GM18858 (cell line): Measurements from ENCODE around the gene ATP2B3.
A peak's percentile ranks its signal among the peaks of the same experiment; 100 is the strongest.

Source experiments
- ATAC-seq: cut with Tn5 transposase; IDR thresholded peaks from one replicate; pipeline ENCODE4 v1.9.1; 2021; ENCODE audit not compliant: unreplicated experiment

ATP2B3 gene

GRCh38 chrX:153517423-153517822 lies at the start of gene ATP2B3:
TSS of gene ATP2B3 (plus strand) at chrX:153517642. CDS start at chrX:153536248, 18,606 bp downstream.
- ATAC-seq: no peak

DNA sequence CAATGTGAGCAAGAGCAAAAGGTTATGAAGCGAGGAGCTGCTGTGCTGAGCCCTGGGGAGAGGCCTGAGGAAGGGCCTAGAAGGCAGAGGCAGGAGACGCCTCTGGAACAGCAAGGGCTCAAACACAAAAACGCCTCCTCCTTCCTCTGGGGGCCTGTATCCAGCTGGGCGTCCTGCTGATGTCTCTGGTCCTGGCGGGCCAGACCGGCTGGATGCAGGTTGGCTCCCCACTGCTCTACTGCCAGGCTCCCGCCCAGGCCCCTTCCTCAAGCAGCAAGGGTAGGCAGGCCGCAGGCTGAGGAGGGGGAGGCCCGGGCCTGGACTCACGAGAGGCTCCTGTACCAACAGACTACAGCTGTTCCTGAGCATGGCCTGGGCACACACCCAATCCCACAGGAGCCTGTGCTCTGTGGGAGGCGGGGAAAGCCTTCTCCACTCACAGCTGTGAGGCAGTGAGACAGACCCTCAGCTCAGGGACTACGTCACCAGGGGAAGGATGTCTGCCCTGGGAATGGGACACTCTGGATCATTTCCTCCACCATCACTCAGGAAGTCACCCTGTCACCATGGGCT lies 49.3 kb upstream of the ATP2B3 start:
- no peak for ATAC-seq

GRCh38 chrX:153469811-153470410 lies 47.5 kb upstream of the ATP2B3 start:
- ATAC-seq: peak; percentile 29

DNA sequence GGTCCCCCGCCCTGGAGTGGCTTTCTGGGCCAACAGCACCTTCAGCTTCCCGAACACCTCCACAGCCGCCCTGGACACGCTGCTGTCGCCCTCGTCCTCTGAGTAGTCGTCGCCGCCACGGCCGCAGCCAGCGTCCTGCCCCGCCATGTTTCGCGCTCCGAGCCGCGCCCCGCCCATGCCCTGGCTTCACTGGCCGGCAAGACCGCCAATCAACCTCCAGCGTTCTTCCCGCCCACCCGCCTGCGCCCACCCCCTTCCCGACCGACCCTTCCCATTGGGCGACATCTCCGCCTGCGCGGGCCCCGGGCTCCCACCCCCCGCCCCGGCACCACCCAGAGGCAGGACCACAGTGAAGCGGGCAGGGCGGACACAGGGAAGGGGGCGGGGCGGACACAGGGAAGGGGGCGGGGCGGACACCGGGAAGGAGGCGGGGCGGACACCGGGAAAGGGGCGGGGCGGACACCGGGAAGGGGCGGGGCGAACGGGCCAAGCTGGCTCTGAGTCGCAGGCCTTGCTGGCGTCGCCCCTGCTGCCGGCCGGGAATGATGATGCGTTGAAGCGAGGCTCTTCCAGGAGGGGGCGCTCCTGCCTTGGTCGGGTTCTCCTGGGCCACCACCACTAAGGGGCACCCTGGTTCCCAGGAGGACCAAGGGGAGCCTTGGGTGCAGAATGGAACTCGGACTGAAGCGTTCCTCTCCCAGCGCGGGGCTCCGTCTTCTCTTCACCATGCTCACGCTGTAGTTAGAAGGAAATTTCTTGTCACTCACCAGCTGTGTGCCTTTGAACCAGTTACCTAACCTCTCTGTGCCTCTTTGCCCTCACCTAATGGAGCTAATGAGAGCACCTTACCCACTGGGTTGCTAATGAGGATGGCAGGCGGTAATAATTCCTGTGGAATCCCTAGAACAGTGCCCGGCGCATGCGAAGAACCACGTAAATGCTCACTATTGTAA lies 46.8 kb upstream of the ATP2B3 start, which contains the start of gene HAUS7:
TSS of gene HAUS7 (minus strand) at position 166 of the 953 bp plus-strand sequence. CDS start at position 147, 19 bp downstream.
- ATAC-seq: peak; percentile 48

- no peak for ATAC-seq
Observed at GRCh38 chrX:153471663-153472280, 45.7 kb upstream of the ATP2B3 start.

GRCh38 chrX:153473126-153473525 lies 44.3 kb upstream of the ATP2B3 start:
- no peak for ATAC-seq

DNA sequence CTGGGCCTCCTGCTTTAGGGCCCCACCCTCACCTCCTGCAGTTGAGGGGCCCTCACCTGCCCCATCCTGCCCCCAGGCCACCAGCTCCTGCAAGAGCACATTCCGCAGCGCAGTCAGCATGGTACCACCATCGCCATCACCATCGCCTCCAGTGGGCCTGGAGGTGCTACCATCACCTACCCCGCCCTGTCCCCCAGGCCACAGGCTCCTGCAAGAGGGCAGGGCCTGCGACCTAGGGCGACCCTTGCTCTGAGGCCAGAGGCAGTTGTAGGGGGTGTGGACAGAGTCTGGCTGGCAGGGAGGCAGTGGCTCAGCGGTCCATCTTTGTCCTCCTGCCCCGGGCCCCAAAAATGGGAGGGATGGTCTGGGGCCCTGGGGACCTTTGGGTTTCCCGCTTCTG lies 43.2 kb upstream of the ATP2B3 start:
- ATAC-seq: no peak

GRCh38 chrX:153474718-153475117 lies 42.7 kb upstream of the ATP2B3 start:
- ATAC-seq: no peak

DNA sequence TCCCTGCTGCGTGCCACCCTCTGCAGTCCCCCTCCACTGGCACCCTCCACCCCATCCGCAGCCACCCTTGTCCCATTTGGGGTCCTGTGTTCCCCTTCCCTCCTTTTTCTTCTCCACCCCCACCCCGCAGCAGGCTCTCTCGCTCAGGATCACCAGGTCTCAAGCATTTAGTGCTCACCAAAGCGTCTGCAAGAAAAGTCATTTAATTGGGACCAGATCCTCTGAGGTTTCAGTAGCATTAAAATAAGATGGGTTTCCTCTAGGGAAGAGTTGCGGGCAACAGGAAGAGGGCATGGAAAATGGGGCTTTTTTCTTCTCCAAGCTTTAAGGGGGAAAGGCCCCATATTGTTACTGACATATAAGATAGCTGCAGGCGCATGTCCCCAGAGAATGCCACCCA lies 42.2 kb upstream of the ATP2B3 start:
- no peak for ATAC-seq

- no peak for ATAC-seq
Observed at GRCh38 chrX:153475751-153476281, 41.6 kb upstream of the ATP2B3 start.

GRCh38 chrX:153476666-153477363 lies 40.6 kb upstream of the ATP2B3 start:
- no peak for ATAC-seq

- no peak for ATAC-seq
Observed at GRCh38 chrX:153477364-153477857, 40.0 kb upstream of the ATP2B3 start.

- ATAC-seq: no peak
Observed at GRCh38 chrX:153477901-153478300, 39.5 kb upstream of the ATP2B3 start.

GRCh38 chrX:153478746-153479145 lies 38.7 kb upstream of the ATP2B3 start:
- ATAC-seq: no peak

GRCh38 chrX:153481043-153481442 lies 36.4 kb upstream of the ATP2B3 start:
- no peak for ATAC-seq

DNA sequence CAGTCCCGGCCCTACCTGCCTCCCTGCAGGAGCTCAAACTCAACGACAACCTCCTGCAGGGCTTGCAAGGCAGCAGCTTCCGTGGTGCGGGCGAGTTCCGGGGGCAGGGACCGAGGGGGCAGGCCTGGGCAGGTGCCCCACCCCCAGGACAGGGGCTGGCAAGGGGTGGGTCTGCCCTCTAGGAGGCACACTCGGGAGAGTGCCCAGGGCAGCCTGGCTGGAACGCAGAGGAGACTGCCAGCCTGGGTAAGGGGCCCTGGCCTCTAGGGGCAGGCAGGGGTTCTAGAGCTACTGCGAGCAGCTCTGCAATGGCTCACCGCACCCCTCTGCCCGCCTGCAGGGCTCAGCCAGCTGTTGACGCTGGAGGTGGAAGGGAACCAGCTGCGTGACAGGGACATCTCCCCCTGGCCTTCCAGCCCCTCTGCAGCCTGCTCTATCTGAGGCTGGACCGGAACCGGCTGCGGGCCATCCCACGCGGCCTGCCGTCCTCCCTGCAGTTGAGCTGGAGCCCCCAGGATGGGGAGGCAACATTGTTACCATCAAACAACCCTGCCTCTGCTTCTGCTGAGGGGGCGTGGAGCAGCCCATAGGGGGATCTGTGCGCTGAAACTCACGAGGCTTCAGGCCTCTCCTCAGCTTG lies 34.9 kb upstream of the ATP2B3 start:
- no peak for ATAC-seq

GRCh38 chrX:153485396-153486080 lies 31.9 kb upstream of the ATP2B3 start:
- ATAC-seq: no peak

GRCh38 chrX:153486171-153486570 lies 31.3 kb upstream of the ATP2B3 start:
- ATAC-seq: no peak

DNA sequence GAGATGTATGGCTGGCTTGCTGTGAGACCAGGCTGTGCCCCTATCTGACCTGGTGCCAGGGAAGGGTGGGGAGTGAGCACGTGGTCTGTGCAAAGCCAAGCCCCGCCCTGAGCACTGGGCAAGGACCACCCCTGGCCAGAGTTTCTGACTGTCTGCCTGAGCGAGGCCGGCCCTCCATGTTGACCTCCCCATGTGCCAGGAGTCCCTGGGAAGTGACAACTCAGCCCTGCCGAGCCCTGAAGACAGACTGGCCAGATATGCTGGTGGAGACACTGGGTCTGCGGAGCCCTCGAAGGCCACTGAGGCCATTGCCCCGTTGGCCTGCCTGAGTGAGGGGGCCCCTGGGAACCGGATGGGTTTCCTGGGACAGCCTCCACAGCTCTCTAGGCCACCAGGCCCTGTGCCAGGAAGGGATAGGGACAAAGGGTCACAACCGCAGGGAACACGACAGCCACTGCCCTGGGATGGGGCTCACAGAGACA lies 29.8 kb upstream of the ATP2B3 start:
- ATAC-seq: no peak
